ENCODE data around the gene LAMA2.

The LAMA2 gene

GRCh38 chr6:129534926-129535325 is 652.0 kb downstream of the LAMA2 start:
- DNase-seq (ENCODE audit: low spot score) = no peak

- DNase-seq (ENCODE audit: low spot score) = no peak
Measured at GRCh38 chr6:129536271-129536670, 653.3 kb downstream of the LAMA2 start.

- DNase-seq (ENCODE audit: low spot score) = no peak
Measured at GRCh38 chr6:129539032-129539431, 656.1 kb downstream of the LAMA2 start.

- DNase-seq (ENCODE audit: low spot score) = no peak
Measured at GRCh38 chr6:129542705-129543104, 659.8 kb downstream of the LAMA2 start.

- peak; percentile 2 for DNase-seq (ENCODE audit: low spot score)
Measured at GRCh38 chr6:129543981-129544380, 661.0 kb downstream of the LAMA2 start.

GRCh38 chr6:129544892-129545612 is 662.1 kb downstream of the LAMA2 start:
- DNase-seq (ENCODE audit: low spot score) = no peak

GRCh38 chr6:129546702-129547101 is 663.8 kb downstream of the LAMA2 start:
- no peak for DNase-seq (ENCODE audit: low spot score)

- no peak for DNase-seq (ENCODE audit: low spot score)
Measured at GRCh38 chr6:129551486-129551885, 668.5 kb downstream of the LAMA2 start.

GRCh38 chr6:129552413-129552812 is 669.5 kb downstream of the LAMA2 start:
- DNase-seq (ENCODE audit: low spot score) = no peak

GRCh38 chr6:129555206-129555832 is 672.4 kb downstream of the LAMA2 start:
- no peak for DNase-seq (ENCODE audit: low spot score)

- no peak for DNase-seq (ENCODE audit: low spot score)
Measured at GRCh38 chr6:129558248-129558647, 675.3 kb downstream of the LAMA2 start.

- no peak for DNase-seq (ENCODE audit: low spot score)
Measured at GRCh38 chr6:129565366-129565765, 682.4 kb downstream of the LAMA2 start.

GRCh38 chr6:129565811-129566210 is 682.9 kb downstream of the LAMA2 start:
- DNase-seq (ENCODE audit: low spot score) = no peak

All from kidney tubule cell (primary cell).